GM12875 (cell line): ENCODE results near the gene CHORDC1.
"Not testable (repeated sequence)": the region's sequence is repeated elsewhere in the genome, so short reads cannot be mapped to it uniquely, and the experiment has no call there.

ENCODE experiments used
- H3K4me3 ChIP-seq: one replicate; pipeline ENCODE4 v1.5.1; 2011; ENCODE audit warnings: low read depth, low read length, control low read depth
- TF ChIP-seq, protein P1 (sequence below): IDR thresholded peaks from 2 replicates; pipeline ENCODE4 v1.5.1; 2011; ENCODE audit warnings: low read depth, mild to moderate bottlenecking, control low read depth, inconsistent platforms, low read length, moderate library complexity, borderline replicate concordance; ENCODE audit not compliant: insufficient read depth

The CHORDC1 gene

DNA sequence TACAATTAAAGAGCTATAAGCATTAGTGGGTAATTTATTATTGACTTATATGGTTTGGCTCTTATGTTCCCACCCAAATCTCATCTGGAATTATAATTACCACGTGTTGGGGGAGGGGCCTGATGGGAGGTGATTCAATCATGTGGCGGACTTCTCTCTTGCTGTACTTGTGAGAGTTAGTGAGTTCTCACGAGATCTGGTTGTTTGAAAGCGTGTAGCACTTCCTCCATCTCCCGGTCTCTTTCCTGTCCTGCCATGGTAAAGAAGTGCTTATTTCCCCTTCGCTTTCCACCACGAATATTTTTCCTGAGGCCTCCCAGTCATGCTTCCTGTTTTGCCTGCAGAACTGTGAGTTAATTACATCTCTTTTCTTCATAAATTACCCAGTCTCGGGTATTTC lies 28.1 kb upstream of the CHORDC1 start:
- TF ChIP-seq, protein P1, sequence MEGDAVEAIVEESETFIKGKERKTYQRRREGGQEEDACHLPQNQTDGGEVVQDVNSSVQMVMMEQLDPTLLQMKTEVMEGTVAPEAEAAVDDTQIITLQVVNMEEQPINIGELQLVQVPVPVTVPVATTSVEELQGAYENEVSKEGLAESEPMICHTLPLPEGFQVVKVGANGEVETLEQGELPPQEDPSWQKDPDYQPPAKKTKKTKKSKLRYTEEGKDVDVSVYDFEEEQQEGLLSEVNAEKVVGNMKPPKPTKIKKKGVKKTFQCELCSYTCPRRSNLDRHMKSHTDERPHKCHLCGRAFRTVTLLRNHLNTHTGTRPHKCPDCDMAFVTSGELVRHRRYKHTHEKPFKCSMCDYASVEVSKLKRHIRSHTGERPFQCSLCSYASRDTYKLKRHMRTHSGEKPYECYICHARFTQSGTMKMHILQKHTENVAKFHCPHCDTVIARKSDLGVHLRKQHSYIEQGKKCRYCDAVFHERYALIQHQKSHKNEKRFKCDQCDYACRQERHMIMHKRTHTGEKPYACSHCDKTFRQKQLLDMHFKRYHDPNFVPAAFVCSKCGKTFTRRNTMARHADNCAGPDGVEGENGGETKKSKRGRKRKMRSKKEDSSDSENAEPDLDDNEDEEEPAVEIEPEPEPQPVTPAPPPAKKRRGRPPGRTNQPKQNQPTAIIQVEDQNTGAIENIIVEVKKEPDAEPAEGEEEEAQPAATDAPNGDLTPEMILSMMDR, result no peak
- H3K4me3 ChIP-seq, result no peak overlapping the region

DNA sequence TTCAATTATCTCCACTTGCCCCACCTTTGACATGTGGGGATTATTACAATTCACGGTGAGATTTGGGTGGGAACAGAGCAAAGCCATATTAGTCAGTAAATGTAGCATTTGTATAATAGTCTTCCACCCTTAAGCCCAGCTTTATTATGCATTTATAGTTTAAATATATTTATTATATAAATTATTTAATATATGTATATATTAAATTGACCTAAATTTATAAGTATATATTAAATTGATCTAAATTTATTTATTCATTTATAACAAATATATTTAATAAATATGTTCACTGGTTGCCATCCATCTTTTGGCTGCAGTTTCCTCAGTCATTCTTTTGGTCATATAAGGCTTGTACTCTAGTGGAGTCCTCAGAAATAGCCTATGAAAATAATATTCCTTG lies 23.6 kb upstream of the CHORDC1 start:
- TF ChIP-seq, protein P1, result no peak
- H3K4me3 ChIP-seq, result no peak overlapping the region

DNA sequence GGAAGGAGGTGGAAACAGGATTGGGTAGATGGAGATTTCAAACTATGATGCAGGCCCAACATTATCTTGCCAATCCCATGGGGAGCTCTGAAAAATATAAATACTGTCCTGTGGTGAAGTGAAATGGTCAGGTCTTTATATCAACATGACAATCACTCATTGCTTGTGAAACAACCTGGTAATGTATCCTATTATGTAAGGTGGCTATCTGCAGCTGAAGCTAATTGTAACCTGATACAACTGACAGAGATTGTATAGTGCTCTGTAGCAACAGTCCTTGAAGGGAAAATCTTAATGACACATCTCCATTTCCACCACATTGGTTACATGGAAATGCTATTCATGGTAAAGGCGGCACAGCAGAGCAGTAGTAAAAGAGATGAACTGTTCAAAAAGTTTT lies 20.7 kb upstream of the CHORDC1 start:
- no peak overlapping the region for H3K4me3 ChIP-seq
- TF ChIP-seq, protein P1, result no peak

DNA sequence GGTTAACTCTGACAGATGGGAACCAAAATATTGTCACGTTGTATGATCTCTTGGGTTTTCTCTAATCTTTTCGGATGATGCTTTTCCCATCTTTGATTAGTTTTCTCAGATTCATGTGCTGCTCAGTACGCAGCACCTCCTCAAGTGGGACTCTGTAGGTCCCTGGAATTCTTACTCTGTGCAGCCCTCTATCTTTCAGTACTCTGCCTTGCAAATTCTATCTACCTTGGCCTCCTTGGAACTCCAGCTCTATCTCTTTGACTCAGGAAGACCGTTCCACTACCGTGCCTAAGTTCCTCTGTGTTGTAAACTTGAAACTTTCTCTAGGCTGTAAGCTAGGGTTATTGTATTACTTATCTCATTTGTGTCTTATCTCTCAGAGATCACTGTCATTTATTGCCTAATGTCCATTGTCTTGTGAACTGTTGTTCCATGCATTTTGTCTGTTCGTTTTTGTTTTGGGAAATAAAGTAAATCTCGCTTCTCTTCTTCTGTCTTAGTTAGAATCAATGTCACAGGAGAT lies 20.1 kb upstream of the CHORDC1 start:
- TF ChIP-seq, protein P1, result no peak

DNA sequence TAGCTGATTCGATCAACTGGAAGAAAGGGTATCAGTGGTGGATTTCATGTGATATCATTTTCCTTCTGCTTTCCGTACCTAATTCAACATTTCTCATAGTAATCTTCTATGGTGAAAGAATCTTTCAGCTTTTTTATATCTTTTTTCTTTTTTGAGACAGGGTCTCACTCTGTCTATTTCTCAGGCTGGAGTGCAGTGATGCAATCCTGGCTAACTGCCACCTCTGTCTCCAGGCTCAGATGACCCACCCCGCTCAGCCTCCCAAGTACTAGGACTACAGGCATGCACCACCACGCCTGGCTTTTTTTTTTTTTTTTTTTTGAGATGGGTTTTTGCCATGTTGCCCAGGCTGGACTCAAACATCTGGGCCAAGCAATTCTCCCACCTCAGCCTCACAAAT lies 18.6 kb upstream of the CHORDC1 start:
- TF ChIP-seq, protein P1, result no peak
- no peak overlapping the region for H3K4me3 ChIP-seq

More for the DNA sequence above, 20.1 kb upstream of the CHORDC1 start:
- no peak overlapping the region for H3K4me3 ChIP-seq

DNA sequence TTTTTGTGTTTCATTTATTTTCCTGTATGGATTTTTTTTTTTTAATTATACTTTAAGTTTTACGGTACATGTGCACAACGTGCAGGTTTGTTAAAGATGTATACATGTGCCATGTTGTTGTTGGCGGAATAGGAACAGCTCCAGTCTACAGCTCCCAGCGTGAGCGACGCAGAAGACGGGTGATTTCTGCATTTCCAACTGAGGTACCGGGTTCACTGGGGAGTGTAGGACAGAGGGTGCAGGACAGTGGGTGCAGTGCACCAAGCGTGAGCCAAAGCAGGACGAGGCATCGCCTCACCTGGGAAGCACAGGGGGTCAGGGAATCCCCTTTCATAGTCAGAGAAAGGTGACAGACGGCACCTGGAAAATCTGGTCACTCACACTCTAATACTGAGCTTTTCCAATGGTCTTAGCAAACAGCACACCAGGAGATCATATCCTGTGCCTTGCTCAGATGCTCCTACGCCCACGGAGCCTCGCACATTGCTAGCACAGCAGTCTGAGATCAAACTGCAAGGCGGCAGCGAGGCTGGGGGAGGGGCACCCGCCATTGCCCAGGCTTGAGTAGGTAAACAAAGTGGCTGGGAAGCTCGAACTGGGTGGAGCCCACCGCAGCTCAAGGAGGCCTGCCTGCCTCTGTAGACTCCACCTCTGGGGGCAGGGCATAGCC lies 17.3 kb upstream of the CHORDC1 start:
- not testable (repeated sequence) for H3K4me3 ChIP-seq

DNA sequence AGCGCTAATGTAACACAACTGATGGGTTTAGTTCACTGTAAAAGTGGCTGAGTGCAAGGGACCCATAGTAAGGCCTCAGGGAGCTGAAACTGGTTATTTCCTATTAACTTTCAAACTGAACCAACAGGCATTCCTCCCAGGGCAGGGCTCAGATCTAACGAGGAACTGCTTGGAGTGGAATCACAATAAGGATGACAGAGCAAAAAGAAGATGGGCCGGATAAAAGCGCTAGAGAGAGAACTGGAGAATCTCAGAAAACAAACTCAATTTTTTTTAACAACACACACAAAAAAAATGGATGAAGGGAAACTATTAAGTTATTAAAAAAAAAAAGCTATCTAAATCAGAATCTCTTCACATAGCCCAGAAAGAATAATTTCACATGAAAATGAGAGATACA lies 14.2 kb upstream of the CHORDC1 start:
- TF ChIP-seq, protein P1, result no peak
- H3K4me3 ChIP-seq, result no peak overlapping the region
